ENCODE data around the gene UXS1. TPM values are rescaled to one million over a fixed set of nuclear protein-coding genes. Genes with fewer than 3 reads are reported as not detected.
"Not testable (repeated sequence)": the region's sequence is repeated elsewhere in the genome, so short reads cannot be mapped to it uniquely, and the experiment has no call there.

Gene UXS1
- 43.0 TPM for polyA plus RNA-seq
- long read RNA-seq, donor 1, partial matches to known transcripts: 9 of 13 reads
- long read RNA-seq, donor 1, other reads (novel, unspliced or antisense): 0 of 13 reads
- long read RNA-seq, donor 2, transcript UXS1-203 (15 exons, 1,839 nt): major isoform, 10 of 13 reads
- long read RNA-seq, donor 2, partial matches to known transcripts: 0 of 13 reads
- long read RNA-seq, donor 2, other reads (novel, unspliced or antisense): 0 of 13 reads
- long read RNA-seq, donor 3: 0 reads
- long read RNA-seq, donor 4, partial matches to known transcripts: 0 of 1 reads
- long read RNA-seq, donor 4, other reads (novel, unspliced or antisense): 0 of 1 reads
- long read RNA-seq, donor 5, transcript UXS1-203 (15 exons, 1,839 nt): major isoform, 6 of 17 reads
- long read RNA-seq, donor 5, partial matches to known transcripts: 6 of 17 reads
- long read RNA-seq, donor 5, other reads (novel, unspliced or antisense): 0 of 17 reads
- long read RNA-seq, donor 6, transcript UXS1-203 (15 exons, 1,839 nt): major isoform, 12 of 19 reads
- long read RNA-seq, donor 6, partial matches to known transcripts: 5 of 19 reads
- long read RNA-seq, donor 6, other reads (novel, unspliced or antisense): 0 of 19 reads
- long read RNA-seq, donor 7, partial matches to known transcripts: 0 of 5 reads
- long read RNA-seq, donor 7, other reads (novel, unspliced or antisense): 0 of 5 reads
- long read RNA-seq, donor 8, transcript UXS1-210 (2 exons, 1,547 nt): major isoform, 6 of 11 reads
- long read RNA-seq, donor 8, partial matches to known transcripts: 0 of 11 reads
- long read RNA-seq, donor 8, other reads (novel, unspliced or antisense): 0 of 11 reads
- long read RNA-seq, donor 9, transcript UXS1-203 (15 exons, 1,839 nt): major isoform, 7 of 36 reads
- long read RNA-seq, donor 9, partial matches to known transcripts: 27 of 36 reads
- long read RNA-seq, donor 9, other reads (novel, unspliced or antisense): 0 of 36 reads
- long read RNA-seq, donor 10, transcript UXS1-203 (15 exons, 1,839 nt): major isoform, 7 of 10 reads
- long read RNA-seq, donor 10, partial matches to known transcripts: 0 of 10 reads
- long read RNA-seq, donor 10, other reads (novel, unspliced or antisense): 0 of 10 reads
- long read RNA-seq, donor 11, transcript UXS1-203 (15 exons, 1,839 nt): major isoform, 6 of 10 reads
- long read RNA-seq, donor 11, partial matches to known transcripts: 0 of 10 reads
- long read RNA-seq, donor 11, other reads (novel, unspliced or antisense): 0 of 10 reads

DNA sequence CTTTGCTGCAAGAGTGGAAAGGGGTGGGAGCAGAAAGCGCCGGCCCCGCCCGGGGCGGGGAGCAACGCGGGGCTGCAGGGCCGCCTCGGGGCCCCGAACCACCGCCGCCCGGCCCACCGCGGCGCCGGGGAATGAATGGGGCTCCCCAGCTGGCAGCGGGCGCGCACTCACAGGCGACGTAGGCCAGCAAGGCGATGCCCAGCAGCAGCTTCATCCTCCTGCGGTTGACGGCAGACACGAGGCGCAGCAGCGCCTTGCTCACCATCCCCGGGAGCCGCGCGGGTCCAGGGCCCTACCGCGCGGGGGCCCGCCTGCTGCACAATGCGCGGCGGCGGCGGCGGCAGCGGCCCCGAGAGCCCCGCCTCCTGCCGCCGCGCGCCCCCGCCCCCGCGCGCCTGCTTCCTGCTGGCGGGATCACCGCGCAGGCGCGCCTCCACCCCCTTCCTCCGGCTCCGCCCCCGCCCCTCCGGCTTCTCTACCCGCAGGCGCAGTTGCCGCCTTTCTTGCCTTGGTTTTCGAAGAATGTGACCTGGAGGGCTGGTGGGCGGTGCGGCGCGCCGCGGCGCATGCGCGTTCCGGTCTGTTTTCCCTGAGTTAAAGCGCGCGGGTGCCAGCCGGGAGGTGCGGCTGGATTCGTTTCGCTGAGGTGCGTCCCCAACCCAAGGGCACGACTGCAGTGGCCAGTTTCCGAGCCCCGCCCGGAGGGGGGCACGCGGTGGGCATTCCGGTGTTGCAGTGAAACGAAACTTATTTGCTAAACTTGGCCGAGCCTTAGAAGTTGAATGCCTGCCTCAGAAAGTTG is at the start of gene UXS1:
Gene UXS1 (minus strand): TSS at position 325 of the 802 bp plus-strand sequence. CDS start 60 bp downstream, at position 265.
- peak within 1 kb of the TSS; percentile 82 for H3K4me3 ChIP-seq (ENCODE audit: low read length)
- H3K36me3 ChIP-seq (ENCODE audit: control insufficient read depth, insufficient read depth, low read length): no peaks in the 10 kb centered on the region
- H3K4me1 ChIP-seq (ENCODE audit: control insufficient read depth, insufficient read depth, low read length): peaks cover 12% of the 10 kb centered on the region
- peak; percentile 98 to 99 for DNase-seq
- H3K9me3 ChIP-seq (ENCODE audit: control insufficient read depth, low read depth, low read length): no peaks in the 10 kb centered on the region
- no peaks in the 10 kb centered on the region for H3K27me3 ChIP-seq (ENCODE audit: control insufficient read depth, insufficient read depth, low read length)
- WGBS (ENCODE audit: insufficient coverage, low lambda C conversion rate): no CpG with 5 or more reads among the region's 93 CpGs
- H3K27ac ChIP-seq (ENCODE audit: low read length): peak within 1 kb of the TSS; percentile 60

DNA sequence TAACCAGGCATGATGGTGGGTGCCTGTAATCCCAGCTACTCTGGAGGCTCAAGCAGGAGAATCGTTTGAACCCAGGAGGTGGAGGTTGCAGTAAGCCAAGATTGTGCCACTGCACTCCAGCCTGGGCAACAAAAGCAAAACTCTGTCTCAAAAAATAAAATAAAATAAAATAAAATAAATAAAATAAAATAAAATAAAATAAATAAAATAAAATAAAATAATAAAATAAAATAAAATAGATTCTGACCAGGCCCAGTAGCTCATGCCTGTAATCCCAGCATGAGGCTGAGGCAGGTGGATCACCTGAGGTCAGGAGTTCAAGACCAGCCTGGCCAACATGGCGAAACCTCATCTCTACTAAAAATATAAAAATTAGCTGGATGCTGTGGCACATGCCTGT is 45.4 kb upstream of the UXS1 start:
- H3K4me3 ChIP-seq (ENCODE audit: low read length); H3K36me3 ChIP-seq (ENCODE audit: control insufficient read depth, insufficient read depth, low read length); DNase-seq; H3K27ac ChIP-seq (ENCODE audit: low read length); H3K9me3 ChIP-seq (ENCODE audit: control insufficient read depth, low read depth, low read length); H3K4me1 ChIP-seq (ENCODE audit: control insufficient read depth, insufficient read depth, low read length); H3K27me3 ChIP-seq (ENCODE audit: control insufficient read depth, insufficient read depth, low read length): not testable (repeated sequence)
- WGBS (ENCODE audit: insufficient coverage, low lambda C conversion rate): 100% methylated on average over 1 of the region's 2 CpGs

DNA sequence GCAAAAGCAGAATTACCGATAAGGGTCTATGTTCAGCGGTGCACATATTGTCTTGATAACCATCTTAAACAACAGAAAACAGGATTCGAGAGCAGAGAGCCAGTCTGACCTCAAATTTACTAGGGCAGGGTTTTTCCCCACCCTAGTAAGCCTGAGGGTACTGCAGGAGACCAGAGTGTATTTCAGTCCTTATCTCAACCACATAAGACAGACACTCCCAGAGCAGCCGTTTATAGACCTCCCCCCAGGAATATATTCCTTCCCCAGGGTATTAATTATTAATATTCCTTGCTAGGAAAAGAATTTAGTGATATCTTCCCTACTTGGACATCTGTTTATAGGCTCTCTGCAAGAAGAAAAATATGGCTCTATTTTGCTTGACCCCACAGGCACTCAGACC is 41.3 kb upstream of the UXS1 start:
- H3K4me3 ChIP-seq (ENCODE audit: low read length); H3K36me3 ChIP-seq (ENCODE audit: control insufficient read depth, insufficient read depth, low read length); H3K9me3 ChIP-seq (ENCODE audit: control insufficient read depth, low read depth, low read length); DNase-seq; H3K4me1 ChIP-seq (ENCODE audit: control insufficient read depth, insufficient read depth, low read length); H3K27ac ChIP-seq (ENCODE audit: low read length); H3K27me3 ChIP-seq (ENCODE audit: control insufficient read depth, insufficient read depth, low read length): not testable (repeated sequence)
- no CpG with 5 or more reads among the region's 4 CpGs for WGBS (ENCODE audit: insufficient coverage, low lambda C conversion rate)

DNA sequence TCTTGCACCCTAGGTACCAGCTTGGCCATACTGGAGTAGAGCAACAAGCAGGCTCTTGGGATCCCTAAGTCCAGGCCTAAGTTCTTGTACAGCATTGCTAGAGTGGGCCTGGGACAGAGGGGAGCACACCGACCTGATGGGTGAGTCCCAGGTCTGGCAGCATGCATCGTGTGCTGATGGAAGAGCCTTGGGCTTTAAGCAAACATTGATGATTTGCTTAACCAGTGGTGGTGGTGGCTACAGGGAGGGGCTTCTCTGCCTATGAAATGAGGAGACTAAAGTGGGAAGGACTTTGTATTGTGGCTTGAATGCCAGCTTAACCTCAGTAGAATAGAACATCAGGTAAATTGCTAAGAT is 39.2 kb upstream of the UXS1 start:
- Histone ChIP-seq H3K27ac (ENCODE audit: low read length) (no peak overlapping the region), H3K27me3 (ENCODE audit: control insufficient read depth, insufficient read depth, low read length) (no peaks in the 10 kb centered on the region), H3K4me3 (ENCODE audit: low read length) (no peak overlapping the region), H3K4me1 (ENCODE audit: control insufficient read depth, insufficient read depth, low read length) (no peaks in the 10 kb centered on the region), H3K36me3 (ENCODE audit: control insufficient read depth, insufficient read depth, low read length) (no peaks in the 10 kb centered on the region), H3K9me3 (ENCODE audit: control insufficient read depth, low read depth, low read length) (peaks cover 8% of the 10 kb centered on the region)
- DNase-seq: no peak
- WGBS (ENCODE audit: insufficient coverage, low lambda C conversion rate): no CpG with 5 or more reads among the region's 2 CpGs

DNA sequence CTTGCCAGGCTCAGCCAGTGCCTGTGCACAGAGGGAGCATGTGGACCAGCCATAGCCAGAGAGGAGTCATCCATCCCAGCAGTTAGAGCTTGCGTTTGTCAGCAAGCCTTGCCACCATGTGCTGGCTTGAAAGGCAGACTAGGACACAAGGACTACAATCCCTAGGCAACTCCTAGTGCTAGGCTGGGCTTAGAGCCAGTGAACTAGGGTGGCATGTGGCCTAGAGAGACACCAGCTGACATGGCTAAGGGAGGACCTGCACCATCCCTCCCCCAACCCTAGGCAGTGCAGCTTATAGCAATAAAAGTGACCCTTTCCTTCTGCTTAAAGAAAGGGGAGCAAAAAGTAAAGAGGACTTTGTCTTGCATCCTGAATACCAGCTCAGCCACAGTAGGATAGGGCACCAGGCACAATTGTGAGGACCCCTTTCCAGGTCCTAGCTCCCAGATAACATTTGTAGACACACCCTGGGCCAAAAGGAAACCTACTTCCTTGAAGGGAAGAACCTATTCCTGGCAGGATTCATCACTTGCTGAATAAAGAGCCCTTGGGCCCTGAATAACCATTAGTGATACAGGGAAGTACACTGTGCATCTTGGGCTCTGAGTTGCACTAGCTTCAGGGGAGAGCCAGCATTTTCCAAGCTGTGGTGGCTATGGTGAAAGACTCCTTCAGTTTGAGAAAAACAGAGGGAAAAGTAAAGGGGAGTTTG is 38.7 kb upstream of the UXS1 start:
- H3K4me3 ChIP-seq (ENCODE audit: low read length): no peak overlapping the region
- H3K36me3 ChIP-seq (ENCODE audit: control insufficient read depth, insufficient read depth, low read length): no peaks in the 10 kb centered on the region
- no peak for DNase-seq
- no peak overlapping the region for H3K27ac ChIP-seq (ENCODE audit: low read length)
- no peaks in the 10 kb centered on the region for H3K27me3 ChIP-seq (ENCODE audit: control insufficient read depth, insufficient read depth, low read length)
- H3K4me1 ChIP-seq (ENCODE audit: control insufficient read depth, insufficient read depth, low read length): no peaks in the 10 kb centered on the region
- no CpG with 5 or more reads among the region's 1 CpG for WGBS (ENCODE audit: insufficient coverage, low lambda C conversion rate)
- H3K9me3 ChIP-seq (ENCODE audit: control insufficient read depth, low read depth, low read length): peaks cover 8% of the 10 kb centered on the region

DNA sequence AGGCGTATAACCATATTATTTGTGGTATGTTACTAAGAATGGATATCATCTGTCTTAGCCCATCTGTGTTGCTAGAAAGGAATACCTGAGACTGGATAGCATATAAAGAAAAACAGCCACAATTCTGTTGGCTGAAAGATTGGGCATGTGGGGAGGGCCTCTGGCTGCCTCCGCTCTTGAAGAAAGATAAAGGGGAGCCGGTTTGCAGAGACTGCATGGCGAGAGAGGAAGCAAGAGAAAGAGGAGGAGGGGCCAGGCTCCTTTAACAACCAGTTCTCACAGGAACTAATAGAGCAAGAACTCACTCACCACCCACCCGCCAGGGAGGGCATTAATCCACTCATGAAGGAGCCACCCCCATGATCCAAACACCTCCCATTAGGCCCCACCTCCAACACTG is 29.2 kb upstream of the UXS1 start:
- H3K27ac ChIP-seq (ENCODE audit: low read length): no peak overlapping the region
- no peaks in the 10 kb centered on the region for H3K4me1 ChIP-seq (ENCODE audit: control insufficient read depth, insufficient read depth, low read length)
- H3K9me3 ChIP-seq (ENCODE audit: control insufficient read depth, low read depth, low read length): no peaks in the 10 kb centered on the region
- WGBS (ENCODE audit: insufficient coverage, low lambda C conversion rate): 100% methylated on average over 1 of the region's 5 CpGs
- DNase-seq: no peak
- H3K27me3 ChIP-seq (ENCODE audit: control insufficient read depth, insufficient read depth, low read length): no peaks in the 10 kb centered on the region
- no peaks in the 10 kb centered on the region for H3K36me3 ChIP-seq (ENCODE audit: control insufficient read depth, insufficient read depth, low read length)
- no peak overlapping the region for H3K4me3 ChIP-seq (ENCODE audit: low read length)

DNA sequence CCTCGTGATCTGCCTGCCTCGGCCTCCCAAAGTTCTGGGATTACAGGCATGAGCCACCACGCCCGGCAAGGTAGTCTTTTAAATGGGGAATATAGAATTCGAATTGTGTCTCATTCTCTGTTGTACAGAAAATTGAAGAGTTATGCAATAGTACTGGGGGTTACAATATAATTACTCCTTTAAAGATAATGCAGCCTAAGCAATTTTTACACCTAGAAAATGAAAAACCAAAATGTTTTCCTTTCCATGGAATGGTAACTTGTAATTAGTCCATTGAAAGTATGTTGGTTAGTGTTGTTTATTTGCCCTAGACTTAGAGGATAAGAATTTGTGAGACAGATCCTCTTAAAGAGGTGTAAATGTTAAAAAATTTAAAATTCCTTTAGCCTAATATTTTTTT is 28.0 kb upstream of the UXS1 start:
- not testable (repeated sequence) for H3K4me3 ChIP-seq (ENCODE audit: low read length); H3K4me1 ChIP-seq (ENCODE audit: control insufficient read depth, insufficient read depth, low read length); H3K27ac ChIP-seq (ENCODE audit: low read length); H3K27me3 ChIP-seq (ENCODE audit: control insufficient read depth, insufficient read depth, low read length); H3K9me3 ChIP-seq (ENCODE audit: control insufficient read depth, low read depth, low read length); H3K36me3 ChIP-seq (ENCODE audit: control insufficient read depth, insufficient read depth, low read length); DNase-seq
- WGBS (ENCODE audit: insufficient coverage, low lambda C conversion rate): no CpG with 5 or more reads among the region's 5 CpGs

DNA sequence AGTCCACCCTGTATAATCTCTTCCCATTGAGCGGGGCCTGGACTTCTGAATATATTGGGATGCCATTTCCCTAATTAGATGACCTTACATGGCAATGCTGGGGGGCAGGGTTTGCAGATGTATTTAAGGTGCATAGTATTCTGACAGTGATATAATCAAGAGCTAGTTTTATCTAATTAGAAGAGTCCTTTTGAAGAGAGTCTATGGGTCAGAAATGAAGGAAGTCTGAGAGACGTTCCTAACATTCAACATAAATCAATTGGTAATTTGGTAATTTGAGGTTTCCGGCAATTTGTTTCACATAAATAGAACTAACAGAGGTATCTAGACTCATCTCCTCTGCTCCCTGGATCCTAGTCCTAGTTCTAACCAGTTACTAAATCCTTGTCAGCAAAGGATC is 25.7 kb upstream of the UXS1 start:
- no peaks in the 10 kb centered on the region for H3K27me3 ChIP-seq (ENCODE audit: control insufficient read depth, insufficient read depth, low read length)
- no peaks in the 10 kb centered on the region for H3K36me3 ChIP-seq (ENCODE audit: control insufficient read depth, insufficient read depth, low read length)
- H3K9me3 ChIP-seq (ENCODE audit: control insufficient read depth, low read depth, low read length): no peaks in the 10 kb centered on the region
- no peak overlapping the region for H3K27ac ChIP-seq (ENCODE audit: low read length)
- no peak overlapping the region for H3K4me3 ChIP-seq (ENCODE audit: low read length)
- no CpG with 5 or more reads among the region's 3 CpGs for WGBS (ENCODE audit: insufficient coverage, low lambda C conversion rate)
- no peak for DNase-seq
- H3K4me1 ChIP-seq (ENCODE audit: control insufficient read depth, insufficient read depth, low read length): no peaks in the 10 kb centered on the region

DNA sequence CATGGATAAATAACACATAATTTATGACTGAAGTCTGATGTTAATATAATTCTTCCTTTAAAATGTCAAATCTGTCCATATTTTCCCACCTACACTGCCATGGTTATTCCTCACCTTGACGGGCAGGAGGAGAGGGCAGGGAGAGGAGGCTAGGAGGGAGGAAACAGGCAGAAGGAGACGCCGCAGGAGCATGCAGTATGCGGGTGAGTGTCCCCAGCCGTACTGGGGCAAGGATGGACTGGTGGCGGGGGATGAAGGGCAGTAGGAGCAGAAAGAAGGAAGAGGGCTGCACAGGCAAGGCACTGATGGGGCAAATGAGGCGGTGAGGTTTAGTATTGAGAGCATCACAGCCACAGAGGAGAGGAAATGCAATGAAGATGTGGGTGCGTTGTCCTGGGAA is 25.1 kb upstream of the UXS1 start:
- not testable (repeated sequence) for H3K27me3 ChIP-seq (ENCODE audit: control insufficient read depth, insufficient read depth, low read length); H3K27ac ChIP-seq (ENCODE audit: low read length); H3K9me3 ChIP-seq (ENCODE audit: control insufficient read depth, low read depth, low read length); H3K36me3 ChIP-seq (ENCODE audit: control insufficient read depth, insufficient read depth, low read length); DNase-seq; H3K4me3 ChIP-seq (ENCODE audit: low read length); H3K4me1 ChIP-seq (ENCODE audit: control insufficient read depth, insufficient read depth, low read length)
- WGBS (ENCODE audit: insufficient coverage, low lambda C conversion rate): no CpG with 5 or more reads among the region's 8 CpGs
